H1 (cell line): ENCODE data around the gene NFATC1. TPM values are rescaled to one million over a fixed set of nuclear protein-coding genes. Genes with fewer than 3 reads are reported as not detected.

Experiments used
- CTCF ChIA-PET: fragments of 300-600 bp; sonication (Branson Sonifier 250); formaldehyde crosslinking; loops from one replicate; lab custom pipeline; 2021; ENCODE audit not compliant: partially characterized antibody; lab: Charles Lee
- POLR2A ChIA-PET: fragments of 300-600 bp; sonication (Branson Sonifier 250); formaldehyde crosslinking; loops from one replicate; lab custom pipeline; 2021; ENCODE audit warnings: inconsistent platforms; ENCODE audit not compliant: partially characterized antibody; lab: Charles Lee
- DNase-seq, 2 experiments: peaks; one replicate each; pipeline versions ENCODE4 v3.0.0 to v3.0.0-alpha.2; 2010 to 2022; ENCODE audit warnings: low spot score in 2 of 2, low read depth in 1 of 2, mixed read lengths in 1 of 2
- FAIRE-seq: peaks from 2 replicates; lab custom pipeline; 2011; peaks lifted over from hg19 to GRCh38; lab: Jason Lieb, UNC
- H2AFZ ChIP-seq: 2 replicates; pipeline ENCODE4 v1.8.1; 2012; ENCODE audit warnings: low read length, inconsistent platforms
- H2AK5ac ChIP-seq: 2 replicates; pipeline ENCODE4 v1.6.1; 2013; ENCODE audit warnings: low read depth, low read length
- H2BK120ac ChIP-seq: replicated peaks from 2 replicates; pipeline ENCODE3; 2013; ENCODE audit warnings: low read depth, low read length, inconsistent platforms
- H2BK12ac ChIP-seq: 2 replicates; pipeline ENCODE4 v1.6.1; 2013; ENCODE audit warnings: low read depth, low read length
- H2BK15ac ChIP-seq: 2 replicates; pipeline ENCODE4 v1.6.1; 2013; ENCODE audit warnings: low read length
- H2BK20ac ChIP-seq: 2 replicates; pipeline ENCODE4 v1.6.1; 2013; ENCODE audit warnings: low read length
- H2BK5ac ChIP-seq: 2 replicates; pipeline ENCODE4 v1.6.1; 2013; ENCODE audit warnings: low read depth, low read length
- H3K14ac ChIP-seq: 2 replicates; pipeline ENCODE4 v1.6.1; 2013; ENCODE audit warnings: inconsistent platforms; ENCODE audit not compliant: insufficient read length
- H3K18ac ChIP-seq: 2 replicates; pipeline ENCODE4 v1.6.1; 2013; ENCODE audit warnings: low read length; ENCODE audit errors: extremely low read depth
- H3K23ac ChIP-seq: 2 replicates; pipeline ENCODE4 v1.6.1; 2013; ENCODE audit warnings: inconsistent platforms; ENCODE audit not compliant: insufficient read length
- H3K23me2 ChIP-seq: 2 replicates; pipeline ENCODE4 v1.6.1; 2013; ENCODE audit warnings: low read depth, low read length
- H3K27ac ChIP-seq: 2 replicates; pipeline ENCODE4 v1.6.1; 2011; ENCODE audit warnings: low read depth, low read length, inconsistent platforms
- H3K27me3 ChIP-seq, 4 experiments: replicated peaks in 1 of 4; 1 replicate in 1 of 4; 2 replicates in 3 of 4; pipeline versions ENCODE4 v1.6.1 to v1.8.1; 2011 to 2013; ENCODE audit warnings: low read length in 3 of 4, mild to moderate bottlenecking in 3 of 4, inconsistent platforms in 2 of 4, mixed read lengths in 2 of 4, moderate library complexity in 1 of 4; ENCODE audit not compliant: control insufficient read depth in 3 of 4, insufficient read depth in 3 of 4; ENCODE audit errors: extremely low read depth in 1 of 4
- H3K36me3 ChIP-seq, 4 experiments: 2 replicates each; pipeline versions ENCODE4 v1.6.1 to v1.8.1; 2011 to 2013; ENCODE audit warnings: mild to moderate bottlenecking in 4 of 4, low read length in 3 of 4, moderate library complexity in 2 of 4, control low read depth in 1 of 4, inconsistent platforms in 1 of 4; ENCODE audit not compliant: insufficient read depth in 4 of 4, control insufficient read depth in 2 of 4
- H3K4ac ChIP-seq: replicated peaks from 2 replicates; pipeline ENCODE3; 2013; ENCODE audit warnings: low read length, low read depth, mixed read lengths, inconsistent platforms; ENCODE audit not compliant: insufficient read length
- H3K4me1 ChIP-seq, 4 experiments: replicated peaks in 1 of 4; 1 replicate in 1 of 4; 2 replicates in 3 of 4; pipeline versions ENCODE4 v1.6.1 to v1.8.1; 2011 to 2013; ENCODE audit warnings: low read length in 3 of 4, inconsistent platforms in 2 of 4, mixed read lengths in 1 of 4; ENCODE audit not compliant: insufficient read depth in 4 of 4, control insufficient read depth in 3 of 4
- H3K4me2 ChIP-seq, 2 experiments: 2 replicates each; pipeline versions ENCODE4 v1.6.1 to v1.8.1; 2011 to 2013; ENCODE audit warnings: low read depth in 2 of 2, low read length in 2 of 2, control low read depth in 1 of 2, inconsistent platforms in 1 of 2, mild to moderate bottlenecking in 1 of 2; ENCODE audit not compliant: insufficient read depth in 1 of 2
- H3K4me3 ChIP-seq, 4 experiments: fragments of 200-600, 300-600 bp in 1 of 4; sonication (generic), shearing (Covaris generic), sonication (Bioruptor Twin) in 1 of 4; 2 replicates each; pipeline versions ENCODE4 v1.5.1 to v1.8.1; 2011 to 2016; ENCODE audit warnings: low read length in 4 of 4, low read depth in 3 of 4, control low read depth in 2 of 4, inconsistent platforms in 2 of 4, mild to moderate bottlenecking in 2 of 4, mixed read lengths in 1 of 4, moderate library complexity in 1 of 4; ENCODE audit not compliant: insufficient read depth in 2 of 4; ENCODE audit errors: extremely low read depth in 1 of 4
- H3K56ac ChIP-seq: replicated peaks from 2 replicates; pipeline ENCODE3; 2013; ENCODE audit warnings: low read depth, mild to moderate bottlenecking, mixed read lengths, low read length, inconsistent platforms; ENCODE audit not compliant: insufficient read length
- H3K79me1 ChIP-seq: 2 replicates; pipeline ENCODE4 v1.6.1; 2013; ENCODE audit warnings: low read depth, low read length, control low read depth
- H3K79me2 ChIP-seq, 2 experiments: 2 replicates each; pipeline versions ENCODE4 v1.6.1 to v1.8.1; 2012 to 2013; ENCODE audit warnings: low read length in 2 of 2, mild to moderate bottlenecking in 2 of 2, inconsistent platforms in 1 of 2; ENCODE audit not compliant: insufficient read depth in 2 of 2, control insufficient read depth in 1 of 2
- H3K9ac ChIP-seq, 4 experiments: replicated peaks in 1 of 4; 1 replicate in 1 of 4; 2 replicates in 3 of 4; pipeline versions ENCODE4 v1.6.1 to v1.8.1; 2011 to 2013; ENCODE audit warnings: low read depth in 3 of 4, low read length in 3 of 4, control low read depth in 2 of 4, mild to moderate bottlenecking in 2 of 4, moderate library complexity in 2 of 4, inconsistent platforms in 1 of 4; ENCODE audit errors: extremely low read depth in 1 of 4
- H3K9me3 ChIP-seq, 2 experiments: 2 replicates each; pipeline versions ENCODE4 v1.6.1 to v1.8.1; 2012 to 2013; ENCODE audit warnings: mild to moderate bottlenecking in 2 of 2, moderate library complexity in 2 of 2, control low read depth in 1 of 2, inconsistent platforms in 1 of 2, low read depth in 1 of 2, low read length in 1 of 2, mixed read lengths in 1 of 2; ENCODE audit not compliant: insufficient read depth in 2 of 2
- H4K20me1 ChIP-seq, 2 experiments: replicated peaks in 1 of 2; 2 replicates each; pipeline versions ENCODE3 to v1.8.1; 2011 to 2013; ENCODE audit warnings: inconsistent platforms in 2 of 2, low read length in 2 of 2, mild to moderate bottlenecking in 1 of 2; ENCODE audit not compliant: insufficient read depth in 2 of 2, control insufficient read depth in 1 of 2
- H4K5ac ChIP-seq: 2 replicates; pipeline ENCODE4 v1.6.1; 2013; ENCODE audit warnings: low read length, low read depth, mixed read lengths, inconsistent platforms; ENCODE audit not compliant: insufficient read length
- H4K8ac ChIP-seq: 2 replicates; pipeline ENCODE4 v1.8.0; 2013; ENCODE audit warnings: mild to moderate bottlenecking, moderate library complexity, low read length, inconsistent platforms; ENCODE audit not compliant: insufficient read depth; ENCODE audit errors: extremely low read depth
- H4K91ac ChIP-seq: replicated peaks from 2 replicates; pipeline ENCODE3; 2013; ENCODE audit warnings: low read length, mixed read lengths, inconsistent platforms; ENCODE audit not compliant: insufficient read length
- CEBPB ChIP-seq: IDR thresholded peaks from 2 replicates; pipeline ENCODE4 v1.6.1; 2012; ENCODE audit warnings: low read depth, low read length
- WGBS, 2 experiments: shearing (Covaris generic) in 1 of 2; methylation state at CpG; one replicate each; pipeline versions ENCODE4 v1.1.6 to v1.1.7; 2013 to 2015; ENCODE audit warnings: low lambda C conversion rate in 2 of 2, mixed read lengths in 2 of 2, inconsistent platforms in 1 of 2, low coverage in 1 of 2, missing lambda C conversion rate in 1 of 2; ENCODE audit not compliant: insufficient replicate concordance in 2 of 2, insufficient coverage in 1 of 2, insufficient read length in 1 of 2; ENCODE audit errors: extremely low coverage in 1 of 2, missing lambda C conversion rate in 1 of 2; 5-methylcytosine and 5-hydroxymethylcytosine counted together
- polyA plus RNA-seq, 7 experiments: library from polyadenylated mRNA; depleted of rRNA in 3 of 7; stranded (reverse) in 5 of 7; unstranded in 2 of 7; fragments of >200 nt in 5 of 7; fragments of 200-250 nt in 2 of 7; gene quantifications; 1 replicate in 5 of 7; 2 replicates in 1 of 7; 4 replicates in 1 of 7; pipeline versions ENCODE4 v1.2.1 to v1.2.3, GENCODE V29; 2011 to 2013; ENCODE audit warnings: missing spikeins in 2 of 7, mixed read lengths in 2 of 7
- total RNA-seq: library from RNA; stranded (reverse); fragmentation: NEBNext Ultra II Directional; extraction: Animal tissue kit (Norgen Biotek cat#: 25700); gene quantifications from 2 replicates; pipeline ENCODE4 v1.2.1, GENCODE V29; 2021

NFATC1 gene
- total and polyA plus RNA-seq, 2 of the 8 experiments (the other 6 are each of a cell fraction or from before 2014, with no cell fraction given), result 2.0 to 6.6 TPM

DNA sequence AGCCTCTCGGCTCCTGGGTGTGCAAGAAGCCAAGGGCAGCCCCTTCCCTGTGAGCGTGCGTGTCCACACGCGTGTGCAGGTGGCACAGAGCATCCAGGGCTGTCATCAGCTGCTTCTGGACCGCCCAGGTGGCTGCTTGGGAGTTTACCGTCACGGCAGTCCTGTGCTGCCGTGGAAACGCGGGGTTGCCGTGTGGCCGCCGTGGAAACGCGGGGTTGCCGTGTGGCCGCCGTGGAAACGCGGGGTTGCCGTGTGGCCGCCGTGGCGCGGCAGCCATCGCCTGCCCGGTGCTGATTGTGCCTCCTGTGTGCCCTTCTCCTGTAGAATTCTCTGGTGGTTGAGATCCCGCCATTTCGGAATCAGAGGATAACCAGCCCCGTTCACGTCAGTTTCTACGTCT is 71.4 kb downstream of the NFATC1 start:
- Histone ChIP-seq H3K27me3 (no peaks in the 10 kb centered on the region), H3K23ac (no peak overlapping the region), H2BK120ac (no peak overlapping the region), H3K79me1 (no peaks in the 10 kb centered on the region), H2AFZ (no peak overlapping the region), H3K27ac (no peak overlapping the region), H3K9ac (no peak overlapping the region), H4K20me1 (no peaks in the 10 kb centered on the region), H3K14ac (no peak overlapping the region), H3K4me2 (no peak overlapping the region), H2BK20ac (no peak overlapping the region), H4K5ac (no peak overlapping the region), H2AK5ac (no peak overlapping the region), H3K56ac (no peak overlapping the region), H2BK12ac (no peak overlapping the region), H3K4me3 (no peak overlapping the region), H2BK5ac (no peak overlapping the region), H3K4ac (no peak overlapping the region), H3K36me3 (no peaks in the 10 kb centered on the region; a peak in 1 of 8 replicates), H3K23me2 (no peaks in the 10 kb centered on the region), H3K4me1 (peaks cover 0 to 10% (median 7%) of the 10 kb centered on the region in 4 experiments; a peak in 6 of 7 replicates), H3K9me3 (no peaks in the 10 kb centered on the region), H4K8ac (no peak overlapping the region), H3K79me2 (no peaks in the 10 kb centered on the region), H2BK15ac (no peak overlapping the region), H3K18ac (no peak overlapping the region), H4K91ac (no peak overlapping the region)
- WGBS, 2 experiments, result 92% methylated on average over 28 of the region's 33 CpGs; no CpG with 5 or more reads in 1 of the 2 experiments
- ChIA-PET CTCF (interaction anchor here (0.6 to 1.1 kb wide), 2 partner anchors 17 to 85 kb away, joined by 3 read pairs; no protein-coding TSS in a partner anchor), POLR2A (no interaction called here)
- no peak for FAIRE-seq
- DNase-seq, result no peak
- TF ChIP-seq CEBPB, result no peak
